Occipital lobe (tissue), 2 donors: ENCODE measurements around the gene GNG7. TPM values are rescaled to one million over a fixed set of nuclear protein-coding genes. Genes with fewer than 3 reads are reported as not detected.
A peak's percentile ranks its signal among the peaks of the same experiment; 100 is the strongest.
"Not testable (repeated sequence)": the region's sequence is repeated elsewhere in the genome, so short reads cannot be mapped to it uniquely, and the experiment has no call there.

ENCODE experiments used
- DNase-seq: peaks from one replicate; lab custom pipeline; 2025; lab: John Stamatoyannopoulos, UW
- total RNA-seq: library from RNA; depleted of rRNA; stranded (reverse); fragments of >200 nt; gene quantifications from one replicate; pipeline ENCODE4 v1.2.3, GENCODE V29; 2014

The GNG7 gene
- total RNA-seq, 1 donor from 2014 or later: 4.2 TPM

DNA sequence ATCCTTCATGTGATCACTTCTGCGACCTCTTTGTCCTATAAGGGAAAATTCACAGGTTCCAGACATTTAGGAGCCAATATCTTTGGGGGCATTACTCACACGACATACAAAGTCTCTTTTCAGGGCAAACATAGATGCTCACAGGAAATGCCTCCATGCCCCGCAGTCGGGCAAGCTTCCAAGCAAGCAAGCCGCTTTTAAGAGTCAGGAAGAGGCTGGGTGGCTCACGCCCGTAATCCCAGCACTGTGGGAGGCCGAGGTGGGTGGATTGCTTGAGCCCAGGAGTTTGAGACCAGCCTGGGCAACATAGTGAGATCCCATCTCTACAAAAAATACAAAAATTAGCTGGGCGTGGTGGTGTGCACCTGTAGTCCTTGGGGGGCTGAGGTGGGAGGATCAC lies 96.6 kb downstream of the GNG7 start:
- not testable (repeated sequence) for DNase-seq

GRCh38 chr19:2604747-2605329 lies 97.7 kb downstream of the GNG7 start:
- no peak for DNase-seq

- no peak for DNase-seq
These were observed 99.2 kb downstream of the GNG7 start for GRCh38 chr19:2603334-2603733.

- peak; percentile 76 for DNase-seq
These were observed 99.9 kb downstream of the GNG7 start for GRCh38 chr19:2602391-2603181.

- DNase-seq: no peak
These were observed 101.3 kb downstream of the GNG7 start for GRCh38 chr19:2600914-2601870.

DNA sequence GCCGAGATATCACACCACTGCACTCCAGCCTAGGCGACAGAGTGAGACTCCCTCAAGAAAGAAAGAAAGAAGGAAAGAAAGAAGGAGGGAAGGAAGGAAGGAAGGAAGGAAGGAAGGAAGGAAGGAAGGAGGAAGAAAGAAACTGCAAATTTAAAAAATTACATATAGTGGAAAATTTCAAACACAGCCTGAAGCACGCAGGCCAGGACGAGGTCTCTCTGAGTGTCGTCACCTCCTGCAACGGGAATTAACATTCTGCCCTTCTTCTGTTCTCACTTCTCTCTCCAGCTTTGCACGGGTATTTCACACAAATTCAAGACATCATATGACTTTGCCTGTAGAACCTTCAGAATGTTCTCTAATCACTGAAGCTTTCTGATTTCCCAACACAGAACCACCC lies 108.2 kb downstream of the GNG7 start:
- no peak for DNase-seq

GRCh38 chr19:2592824-2593223 lies 109.7 kb downstream of the GNG7 start:
- no peak for DNase-seq

- DNase-seq: no peak
These were observed 110.8 kb downstream of the GNG7 start for GRCh38 chr19:2591537-2592291.

- DNase-seq: no peak
These were observed 111.7 kb downstream of the GNG7 start for GRCh38 chr19:2590630-2591399.

- DNase-seq: no peak
These were observed 113.1 kb downstream of the GNG7 start for GRCh38 chr19:2589441-2589840.

- no peak for DNase-seq
These were observed 114.3 kb downstream of the GNG7 start for GRCh38 chr19:2588081-2588777.

GRCh38 chr19:2587001-2587719 lies 115.3 kb downstream of the GNG7 start:
- no peak for DNase-seq

- DNase-seq: no peak
These were observed 116.3 kb downstream of the GNG7 start for GRCh38 chr19:2586196-2586595.

DNA sequence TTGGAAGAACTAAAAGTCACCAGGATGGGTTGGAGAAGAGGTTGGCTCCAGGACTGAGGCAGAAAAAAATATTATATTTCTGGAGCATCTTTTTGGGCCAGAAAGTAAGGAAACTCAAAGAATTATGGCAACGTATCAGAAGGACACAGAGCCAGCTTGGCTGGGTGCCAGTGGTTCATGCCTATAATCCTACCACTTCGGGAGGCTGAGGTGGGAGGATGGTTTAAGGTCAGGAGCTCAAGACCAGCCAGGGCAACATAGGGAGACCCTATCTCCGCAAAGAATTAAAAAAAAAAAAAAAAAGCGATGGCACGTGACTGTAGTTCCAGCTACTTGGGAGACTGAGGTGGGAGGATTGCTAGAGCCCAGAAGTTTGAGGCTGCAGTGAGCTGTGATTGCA lies 118.5 kb downstream of the GNG7 start:
- no peak for DNase-seq

GRCh38 chr19:2582984-2583956 lies 119.2 kb downstream of the GNG7 start:
- no peak for DNase-seq

- DNase-seq: not testable (repeated sequence)
These were observed 122.1 kb downstream of the GNG7 start for GRCh38 chr19:2580396-2580795.

DNA sequence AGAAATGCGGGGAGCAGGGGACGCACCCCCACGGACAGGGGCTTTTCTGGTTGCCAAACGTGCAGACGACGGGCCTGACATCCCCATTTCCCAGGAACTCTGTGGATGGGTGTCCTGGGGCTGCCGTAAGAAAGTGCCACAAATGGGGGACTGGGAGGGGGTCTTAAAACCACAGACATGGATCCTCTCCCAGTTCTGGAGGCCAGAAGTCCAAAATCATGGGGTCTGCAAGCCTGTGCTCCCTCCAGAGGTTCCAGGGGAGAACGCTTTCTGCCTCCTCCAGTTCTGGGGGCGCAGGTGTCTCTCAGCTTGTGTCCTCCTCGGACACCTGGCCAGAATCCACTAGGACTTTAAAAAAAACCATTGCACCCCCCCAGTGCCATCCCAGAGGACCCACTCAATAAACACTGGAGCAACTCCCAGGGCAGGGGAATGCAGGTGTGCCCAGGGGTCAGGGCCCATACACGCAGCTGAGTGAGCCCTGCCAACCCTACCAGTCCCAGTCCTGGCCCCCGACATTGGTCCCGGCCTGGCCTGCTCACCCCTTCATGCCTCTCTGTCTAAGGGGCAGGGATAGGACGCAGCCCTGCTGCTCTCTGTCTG lies 122.7 kb downstream of the GNG7 start:
- DNase-seq: no peak
